ENCODE data around the gene NRM.

Gene NRM

DNA sequence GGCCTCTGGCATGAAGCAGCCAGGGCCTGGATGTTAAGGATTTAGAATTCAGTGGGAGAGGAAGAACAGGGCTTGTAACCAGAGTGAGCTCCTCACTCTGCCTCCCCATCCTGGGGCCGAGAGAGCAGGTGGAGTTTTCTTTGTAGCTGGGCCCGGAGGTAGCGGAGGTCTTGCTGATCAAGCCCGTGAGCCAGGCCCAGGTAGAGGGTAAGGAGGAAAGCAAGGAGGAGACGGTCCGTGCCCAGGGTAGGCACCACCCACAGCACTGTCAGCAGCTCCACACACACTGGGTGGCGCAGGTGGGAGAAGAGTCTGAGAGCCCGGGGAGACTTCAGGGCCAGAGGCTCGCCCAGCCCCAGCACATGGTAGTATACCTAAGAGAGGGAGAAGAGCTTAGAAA, 2.2 kb downstream of the NRM start:
- DNase-seq (ENCODE audit: low read depth in 2 of 2) = no peak

- DNase-seq (ENCODE audit: low read depth in 2 of 2) = peak in 1 of 2 experiments; percentile 14
Observed at GRCh38 chr6:30687659-30688431, 2.9 kb downstream of the NRM start.

DNA sequence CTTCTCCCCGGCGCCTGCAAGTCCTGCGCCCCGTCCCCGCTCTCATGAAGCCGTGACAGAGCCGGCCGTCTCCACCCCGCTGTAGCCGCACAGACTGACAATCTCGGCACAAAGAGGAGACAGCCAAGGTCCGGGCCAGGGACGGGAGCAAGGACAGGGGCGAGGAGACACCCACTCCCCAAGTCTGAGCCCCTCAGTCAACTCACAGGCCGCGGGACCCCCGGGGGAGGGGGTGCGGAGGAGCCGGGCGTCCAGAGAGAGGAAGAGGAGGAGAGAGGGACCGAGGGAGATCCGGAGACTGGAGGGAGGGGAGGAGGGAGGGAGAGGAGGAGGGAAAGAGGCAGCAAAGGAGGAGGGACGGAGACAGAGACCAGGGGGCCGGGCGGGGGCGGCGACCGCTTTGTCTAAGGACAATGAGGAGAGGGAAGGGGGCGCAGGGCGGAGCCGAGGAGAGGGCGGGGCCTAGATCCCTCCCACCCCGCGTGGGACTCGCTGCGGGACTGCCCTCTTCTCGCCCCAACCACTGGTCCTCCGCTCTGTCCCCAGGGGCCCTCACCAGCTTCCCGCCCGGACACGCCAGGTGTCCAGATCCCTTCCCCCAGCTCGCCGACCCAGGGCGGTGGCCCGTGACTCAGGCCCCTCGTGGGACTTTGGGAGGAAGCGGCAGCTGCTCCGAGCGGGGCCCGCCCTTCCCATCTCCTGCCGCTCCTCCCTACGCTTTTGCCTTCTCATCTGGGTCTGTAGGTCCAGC, 3.7 kb downstream of the NRM start:
- DNase-seq (ENCODE audit: low read depth in 2 of 2) = peak; percentile 86 to 89

- DNase-seq (ENCODE audit: low read depth in 2 of 2) = peak in 1 of 2 experiments; percentile 23
Observed at GRCh38 chr6:30686009-30686907, 4.5 kb downstream of the NRM start, which contains the start of gene PPP1R18. TSS of gene PPP1R18 (minus strand) at chr6:30686645. CDS start at chr6:30686018, 627 bp downstream.

GRCh38 chr6:30685157-30686008, 5.4 kb downstream of the NRM start:
- no peak for DNase-seq (ENCODE audit: low read depth in 2 of 2)

GRCh38 chr6:30684386-30685156, 6.2 kb downstream of the NRM start:
- DNase-seq (ENCODE audit: low read depth in 2 of 2) = no peak

GRCh38 chr6:30683980-30684338, 6.8 kb downstream of the NRM start:
- DNase-seq (ENCODE audit: low read depth in 2 of 2) = no peak

- no peak for DNase-seq (ENCODE audit: low read depth in 2 of 2)
Observed at GRCh38 chr6:30683183-30683979, 7.4 kb downstream of the NRM start.

- peak; percentile 73 to 75 for DNase-seq (ENCODE audit: low read depth in 2 of 2)
Observed at GRCh38 chr6:30682143-30683117, 8.4 kb downstream of the NRM start.

DNA sequence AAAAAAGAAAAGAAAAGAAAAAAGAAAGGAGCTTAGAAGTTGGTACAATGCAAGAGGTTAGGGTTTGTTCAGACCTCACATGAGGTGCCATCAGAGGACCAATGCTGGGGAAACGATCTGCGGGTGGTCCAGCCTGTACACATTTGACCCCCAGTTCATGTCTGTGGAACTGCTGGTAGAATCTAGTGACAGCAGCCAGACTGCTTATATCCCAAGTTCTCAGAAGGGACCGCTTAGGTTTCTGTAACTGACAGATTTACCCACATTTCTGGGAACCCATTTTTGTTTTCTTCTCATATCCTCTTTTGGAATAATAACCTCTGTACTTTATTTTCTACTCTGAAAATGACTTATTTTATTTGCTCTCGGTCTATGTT, 9.0 kb downstream of the NRM start:
- DNase-seq (ENCODE audit: low read depth in 2 of 2) = no peak

DNA sequence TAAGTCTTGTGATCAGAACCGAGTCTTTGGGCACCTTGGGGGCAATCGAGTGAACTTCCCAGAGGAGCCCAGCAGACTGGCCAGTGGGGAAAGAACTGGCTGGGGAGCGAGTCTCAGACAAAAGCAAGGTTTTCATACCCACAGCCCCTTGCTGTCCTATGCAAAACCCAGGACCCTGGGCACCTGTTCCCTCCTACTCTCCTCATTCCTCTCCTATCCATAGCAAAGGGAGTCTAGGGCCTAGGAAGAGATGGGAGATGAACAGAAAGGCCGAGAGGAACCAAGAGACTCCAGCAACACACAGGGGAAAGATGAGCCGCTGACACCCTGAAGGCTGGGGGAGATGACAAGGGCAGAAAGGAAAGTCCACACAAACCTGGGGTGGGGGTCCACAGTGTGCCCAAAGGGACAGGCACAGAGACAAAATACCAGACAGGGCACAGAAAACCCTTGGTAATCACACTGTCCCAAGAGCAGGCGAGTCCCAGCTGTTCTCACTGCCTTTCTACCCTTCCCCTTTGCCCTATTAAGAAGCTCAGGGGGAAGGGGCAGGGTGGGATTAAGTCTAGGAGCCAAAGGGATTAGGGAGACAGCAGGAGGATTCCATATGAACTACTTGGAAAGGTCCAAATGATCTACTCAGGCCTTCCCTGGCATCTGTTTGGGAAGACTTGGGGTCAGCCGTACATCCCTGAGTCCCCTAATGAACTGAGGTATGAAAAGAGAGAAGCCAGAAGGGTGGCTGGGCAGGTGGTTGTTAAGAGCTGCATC, 10.8 kb downstream of the NRM start:
- no peak for DNase-seq (ENCODE audit: low read depth in 2 of 2)

- peak; percentile 51 to 55 for DNase-seq (ENCODE audit: low read depth in 2 of 2)
Observed at GRCh38 chr6:30678964-30679726, 11.6 kb downstream of the NRM start.

DNA sequence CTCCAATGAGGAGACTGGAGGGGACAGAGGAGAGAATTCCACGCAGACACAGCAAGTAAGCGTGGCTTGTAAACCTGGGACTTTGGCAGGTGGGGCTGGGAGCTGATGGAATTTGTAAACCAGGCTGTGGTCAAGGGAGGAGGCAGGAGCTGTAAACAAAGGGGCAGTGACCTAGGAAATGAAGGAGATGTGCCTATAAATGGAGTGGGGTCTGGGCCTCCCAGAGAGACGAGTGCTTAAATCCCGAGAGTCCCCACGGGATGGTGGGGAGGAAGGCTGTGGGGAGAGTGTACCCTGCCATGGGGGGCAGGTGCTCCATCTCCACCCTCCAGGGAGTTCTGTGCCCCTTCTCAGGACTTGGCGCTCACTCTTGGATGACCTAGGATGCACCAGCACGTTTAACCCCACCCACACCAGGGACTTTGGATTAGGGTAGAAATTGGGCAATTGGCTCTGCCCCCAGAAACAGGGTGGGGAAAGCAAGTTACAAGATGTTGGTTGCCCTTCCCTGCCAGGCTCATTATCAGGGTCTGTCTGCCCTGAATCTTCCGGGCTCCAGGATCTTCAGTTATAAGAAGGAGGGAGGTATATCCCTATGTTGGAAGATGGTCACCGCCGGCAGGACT, 14.0 kb downstream of the NRM start:
- no peak for DNase-seq (ENCODE audit: low read depth in 2 of 2)

DNA sequence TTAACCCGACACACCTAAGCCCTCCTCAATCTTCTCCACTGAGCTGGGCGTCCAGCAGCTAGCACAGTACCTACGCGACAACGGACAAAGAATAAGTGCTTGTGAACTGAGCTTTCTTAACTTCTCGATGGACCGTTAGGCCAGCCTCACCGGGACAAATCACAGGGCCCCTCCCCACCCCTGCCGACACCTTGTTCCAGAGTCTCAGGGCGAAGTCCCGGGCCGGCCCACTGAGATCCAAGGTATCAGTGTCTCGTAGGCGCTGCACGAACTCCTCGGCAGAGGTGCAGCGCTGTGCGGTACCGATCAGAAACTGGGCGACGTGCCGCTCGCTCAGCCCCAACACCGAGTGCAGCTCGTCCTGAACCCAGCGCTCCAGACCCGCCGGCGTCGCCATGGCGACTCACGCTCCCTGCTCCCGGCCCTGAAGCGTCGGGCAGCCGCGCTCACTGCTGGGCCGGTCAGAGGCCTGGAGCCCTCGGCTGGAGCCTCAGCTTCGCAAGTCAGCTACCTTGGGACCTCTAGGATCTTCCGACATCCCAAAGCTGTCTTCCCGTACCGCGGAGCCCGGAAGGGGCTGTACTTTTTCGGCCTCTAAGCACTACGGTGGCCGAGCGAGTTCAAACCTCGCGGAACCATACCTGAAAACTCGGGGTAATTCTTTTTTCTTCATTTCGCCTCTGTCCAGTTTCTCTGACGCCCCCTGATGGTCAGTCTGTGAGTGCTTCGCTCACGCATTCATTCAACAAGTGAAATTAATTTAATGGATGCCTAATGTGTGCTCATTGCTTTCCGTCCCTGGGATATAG, 18.1 kb downstream of the NRM start, which contains the start of gene DHX16:
Gene DHX16 (minus strand): TSS at position 562 of the 809 bp plus-strand sequence. CDS start 165 bp downstream, at position 397.
- DNase-seq (ENCODE audit: low read depth in 2 of 2) = peak; percentile 97 to 98

All from fibroblast of skin of left quadriceps (primary cell).